Stimulated activated CD8-positive, alpha-beta memory T cell treated with anti-CD3 and anti-CD28 coated beads, Interleukin-15, amount 100 ng/mL, for 48 hours (primary cell): Measurements from ENCODE around the gene CD300LF.

ENCODE experiments used
- DNase-seq, 2 donors: peaks; one replicate each; pipeline ENCODE4 v3.0.0-alpha.2; 2020; ENCODE audit warnings: low read depth in 2 of 2

The CD300LF gene

DNA sequence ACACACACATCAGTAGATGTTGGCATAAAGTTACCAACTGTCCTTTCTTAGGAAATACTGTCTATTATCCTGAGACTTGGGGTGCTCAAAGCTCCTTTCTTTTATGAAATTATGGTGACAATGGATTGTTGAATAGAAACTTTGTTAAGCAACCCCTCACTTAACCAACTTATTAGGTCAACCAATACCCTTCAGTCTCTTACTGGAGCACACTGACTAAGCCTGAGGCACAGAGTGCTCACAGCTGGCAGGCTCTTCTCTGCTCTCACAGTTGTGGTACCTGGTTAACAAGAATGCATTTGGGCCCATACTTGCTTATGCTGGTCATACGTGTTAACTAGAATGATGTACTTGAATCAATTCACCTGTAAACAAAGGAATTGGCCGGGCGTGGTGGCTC is 24.8 kb downstream of the CD300LF start:
- DNase-seq = no peak

DNA sequence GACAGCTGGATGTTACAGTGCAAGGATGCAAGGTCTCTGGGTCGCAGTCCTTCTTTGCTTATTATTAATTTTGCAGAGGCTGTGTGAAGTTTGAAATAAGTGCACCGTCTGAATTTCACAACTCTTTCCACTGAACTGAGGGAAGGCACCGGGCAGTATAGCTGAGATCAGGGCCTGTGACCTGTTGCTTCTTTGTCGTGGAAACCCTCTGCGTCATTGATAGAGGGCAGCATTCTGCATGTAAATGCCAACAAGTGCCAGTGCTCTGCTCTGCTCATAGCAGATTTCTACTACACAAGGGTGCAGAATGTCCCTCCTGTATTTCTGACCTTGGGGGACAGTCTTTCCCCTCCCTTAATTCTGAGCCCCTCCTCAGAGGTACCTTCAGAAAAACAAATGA is 26.0 kb downstream of the CD300LF start:
- DNase-seq = no peak

DNA sequence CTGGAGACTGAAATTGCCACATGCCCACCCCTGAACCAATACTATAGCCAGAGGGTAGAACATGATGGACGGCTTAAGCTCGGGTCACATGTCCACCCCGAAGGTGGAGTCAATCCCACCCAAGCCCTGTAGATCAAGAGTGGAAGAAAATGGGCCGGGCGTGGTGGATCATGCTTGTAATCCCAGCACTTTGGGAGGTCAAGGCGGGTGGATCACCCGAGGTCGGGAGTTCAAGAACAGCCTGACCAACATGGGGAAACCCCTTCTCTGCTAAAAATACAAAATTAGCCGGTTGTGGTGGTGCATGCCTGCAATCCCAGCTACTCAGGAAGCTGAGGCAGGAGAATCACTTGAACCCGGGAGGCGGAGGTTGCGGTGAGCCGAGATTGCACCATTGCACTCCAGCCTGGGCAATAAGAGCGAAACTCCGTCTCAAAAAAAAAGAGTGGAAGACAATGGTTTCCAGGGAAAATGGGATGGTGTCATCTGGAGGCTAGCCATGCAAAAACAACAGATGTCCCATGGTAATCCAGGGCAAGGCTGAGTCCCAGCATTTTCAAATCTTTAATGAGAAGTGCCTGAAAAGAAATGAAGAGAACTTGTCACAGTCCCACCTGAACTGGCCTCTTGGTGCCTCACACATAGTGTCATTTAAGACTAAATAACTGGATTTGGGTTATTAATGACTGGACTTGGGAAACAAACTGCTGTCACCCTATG is 30.1 kb downstream of the CD300LF start:
- no peak for DNase-seq

DNA sequence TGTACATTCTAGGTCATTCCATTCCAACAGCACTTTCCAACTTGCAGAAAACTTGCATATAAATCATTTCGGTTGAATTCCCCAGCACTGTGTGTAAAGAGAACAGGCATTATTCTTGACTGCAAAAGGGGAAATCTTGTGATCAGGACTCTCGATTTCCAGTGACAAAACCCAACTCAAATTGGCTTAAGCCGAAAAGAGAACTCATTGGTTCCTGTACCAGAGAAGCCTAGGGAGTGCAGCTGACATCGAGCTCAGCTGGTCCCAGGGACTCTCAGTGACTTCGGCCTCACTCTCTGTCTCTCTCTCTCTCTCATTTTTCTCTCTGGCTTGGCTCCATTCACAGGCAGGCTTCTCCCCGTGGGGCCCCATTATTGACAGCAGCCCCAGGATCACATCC is 30.7 kb downstream of the CD300LF start:
- no peak for DNase-seq

DNA sequence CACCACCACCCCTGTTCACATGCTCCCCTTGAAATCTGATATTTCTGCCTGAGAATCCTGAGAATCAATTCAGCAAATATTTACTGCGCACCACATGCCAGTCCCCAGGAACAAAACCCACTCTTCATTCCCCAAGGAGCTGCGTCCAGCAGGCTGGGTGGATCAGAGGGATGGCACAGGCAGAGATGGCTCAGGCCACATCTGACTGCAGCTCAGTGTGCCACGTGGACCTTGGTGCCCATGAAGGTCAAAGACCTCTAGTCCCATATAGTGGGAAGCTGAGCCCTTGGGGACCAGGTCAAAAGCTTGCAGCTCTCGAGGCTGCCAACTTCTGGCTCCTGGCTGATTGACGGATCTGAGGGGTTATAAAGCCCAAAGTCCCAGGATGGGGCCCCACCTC is 31.8 kb downstream of the CD300LF start:
- no peak for DNase-seq

DNA sequence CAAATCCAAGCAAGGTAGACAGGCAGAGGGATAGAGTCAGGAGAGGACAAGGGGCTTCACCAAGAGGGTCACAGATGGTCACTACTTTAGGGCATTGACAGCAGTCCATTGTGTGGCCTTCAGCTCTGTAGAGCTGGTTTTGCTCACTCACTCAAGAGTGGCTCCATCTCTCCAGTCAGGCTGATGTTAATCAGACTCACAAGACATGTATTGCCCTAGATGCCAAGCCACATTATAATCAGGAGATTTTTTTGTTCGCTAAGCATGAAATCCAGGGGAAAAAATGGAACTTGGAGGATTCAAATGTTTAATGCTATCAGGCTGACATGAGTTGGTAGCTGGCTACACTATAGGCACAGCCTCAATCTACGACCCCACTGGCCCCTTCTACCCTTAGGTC is 32.5 kb downstream of the CD300LF start:
- DNase-seq = no peak

DNA sequence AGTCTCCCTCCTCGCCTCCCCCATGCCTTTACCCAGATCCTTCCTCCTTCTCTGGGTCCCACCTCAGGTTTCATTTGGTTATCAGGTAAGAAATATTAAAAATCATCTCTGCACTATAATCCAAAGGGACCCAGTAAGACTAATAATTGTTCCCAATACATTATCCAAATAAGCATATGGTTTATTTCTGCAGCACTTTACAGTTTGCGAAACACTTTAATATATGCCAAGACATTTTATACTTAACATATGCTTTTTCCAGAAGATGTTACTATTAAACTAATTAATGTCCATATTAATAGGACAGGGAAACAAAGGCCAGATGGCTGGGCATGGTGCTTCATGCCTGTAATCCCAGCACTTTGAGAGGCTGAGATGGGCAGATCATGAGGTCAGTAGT is 33.3 kb downstream of the CD300LF start:
- no peak for DNase-seq

DNA sequence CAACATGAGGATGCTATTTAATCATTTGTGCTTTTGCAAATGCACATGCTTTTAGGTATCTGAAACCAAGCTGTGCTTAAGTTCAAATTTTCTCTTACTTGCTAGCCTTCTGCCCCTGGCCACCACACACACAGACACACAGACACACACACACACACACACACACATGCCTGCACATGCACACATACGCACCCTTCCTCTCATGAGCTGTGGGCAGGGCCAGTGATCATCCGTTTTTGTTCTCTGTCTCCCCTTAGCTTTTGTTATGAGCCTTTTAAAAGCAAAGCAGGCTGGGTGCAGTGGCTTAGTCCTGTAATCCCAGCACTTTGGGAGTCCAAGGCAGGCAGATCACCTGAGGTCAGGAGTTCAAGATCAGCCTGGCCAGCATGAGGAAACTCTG is 34.2 kb downstream of the CD300LF start:
- no peak for DNase-seq

DNA sequence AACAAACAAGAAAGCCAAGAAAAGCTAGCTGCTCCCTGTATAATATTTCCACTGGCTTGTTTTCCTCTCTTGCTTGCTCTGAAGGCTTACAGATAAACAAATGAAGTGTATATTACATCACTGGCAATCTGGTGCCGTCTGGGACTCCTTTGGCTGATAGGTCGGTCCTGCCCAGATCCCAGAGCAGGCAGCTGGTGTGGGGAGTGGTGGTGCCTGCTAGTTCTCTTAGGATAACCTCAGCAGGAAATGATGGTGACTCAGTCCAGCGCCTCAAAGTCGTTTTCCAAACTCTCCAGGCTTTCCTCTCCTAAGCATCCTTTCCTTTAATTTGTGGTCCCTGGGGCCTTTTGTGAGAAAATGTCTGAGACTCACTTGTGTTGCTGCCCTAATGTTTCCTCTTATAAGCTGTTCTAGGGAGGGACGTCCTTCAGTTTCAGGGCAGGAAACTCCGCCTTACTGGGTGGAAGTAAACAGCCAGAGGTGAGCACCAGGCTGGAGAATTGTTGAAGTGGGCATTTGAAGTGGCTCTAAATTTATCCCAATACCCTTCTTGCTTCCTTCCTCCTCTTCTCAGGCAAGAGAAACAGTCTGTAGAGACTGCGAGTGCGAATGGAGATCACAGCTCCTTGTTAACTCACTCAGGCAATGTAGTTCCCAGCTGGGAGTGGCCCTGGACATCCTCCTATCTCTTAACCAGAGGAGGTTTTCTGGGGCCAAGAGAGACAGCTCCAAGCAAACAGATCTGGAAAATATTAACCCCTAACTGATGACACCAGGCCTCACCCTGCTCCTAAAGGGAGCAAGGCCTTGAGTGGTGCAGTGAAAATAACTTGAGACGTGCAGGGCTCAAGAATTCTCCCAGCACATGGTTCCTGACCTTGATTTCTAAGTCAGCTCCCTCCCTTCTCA is 34.9 kb downstream of the CD300LF start:
- no peak for DNase-seq

DNA sequence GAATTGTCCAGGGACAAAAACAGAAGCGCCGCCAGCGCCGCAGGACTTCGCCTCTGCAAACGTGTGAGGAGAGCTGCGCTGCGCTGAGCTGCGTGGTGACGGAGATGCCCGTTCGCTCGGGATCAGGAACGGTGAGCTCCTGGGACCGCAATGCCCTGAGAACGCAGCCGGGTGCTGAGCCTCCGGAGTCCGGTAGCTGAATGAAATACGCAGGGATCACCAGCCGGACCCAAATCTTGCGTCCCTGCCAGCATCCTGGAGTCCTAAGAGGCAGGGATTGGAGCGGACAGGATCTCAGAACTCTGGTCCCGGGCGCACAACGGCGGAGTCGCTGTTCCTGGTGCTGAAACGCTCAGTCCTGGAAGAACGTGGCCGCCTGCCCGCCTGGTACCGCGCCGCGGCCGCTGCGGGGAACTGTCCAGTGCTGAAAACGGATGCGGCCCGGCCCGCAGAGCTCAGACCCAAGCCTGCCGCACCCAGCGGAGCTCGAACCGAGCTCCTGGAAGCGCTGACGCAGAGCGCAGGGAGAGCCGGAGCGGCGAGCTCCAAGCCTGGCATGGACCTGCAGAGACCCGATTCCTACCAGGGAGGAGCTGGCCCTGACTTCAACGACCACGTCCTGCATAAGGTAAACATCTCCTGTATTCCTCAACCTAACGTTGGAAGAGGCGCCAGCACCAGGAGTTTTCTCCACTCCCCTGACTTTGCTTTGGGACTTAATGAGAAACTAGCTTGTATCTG is 41.5 kb downstream of the CD300LF start:
- peak; percentile 39 to 53 for DNase-seq

DNA sequence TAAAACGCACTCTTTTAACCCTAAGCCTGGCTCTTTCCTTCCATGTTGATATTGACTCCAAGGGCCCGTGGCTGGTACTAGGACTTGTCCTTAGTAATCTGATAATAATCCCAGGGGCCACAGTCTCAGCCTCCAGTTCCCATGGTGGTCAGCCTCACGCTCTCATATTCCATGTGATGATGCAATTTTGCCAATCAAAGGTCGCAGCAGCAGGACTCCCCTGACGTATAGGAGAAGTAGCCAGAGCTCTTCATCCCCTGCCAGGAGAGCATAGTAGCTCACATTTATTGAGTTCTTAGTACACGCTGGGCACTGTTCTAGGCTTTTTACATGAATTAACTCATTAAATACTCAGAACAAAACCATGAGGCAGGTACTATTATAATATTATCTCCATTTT is 42.4 kb downstream of the CD300LF start:
- no peak for DNase-seq

DNA sequence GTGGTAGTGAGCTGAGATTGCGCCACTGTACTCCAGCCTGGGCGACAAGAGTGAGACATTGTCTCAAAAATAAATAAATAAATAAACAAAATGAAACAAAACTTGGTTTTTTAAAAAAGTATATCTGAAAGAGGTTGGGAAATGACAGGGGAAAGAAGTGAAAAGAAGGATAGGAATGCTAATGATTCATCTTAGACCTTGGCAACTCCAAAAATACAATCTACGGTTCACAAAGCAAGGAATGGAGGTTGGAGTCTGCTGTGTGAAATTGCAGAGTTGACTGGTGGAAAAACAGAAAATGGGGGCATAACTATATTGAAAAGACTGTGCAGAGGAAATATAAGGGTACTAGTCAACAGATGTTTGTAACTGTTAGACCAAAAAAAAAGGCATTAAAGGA is 49.2 kb downstream of the CD300LF start:
- DNase-seq = no peak

DNA sequence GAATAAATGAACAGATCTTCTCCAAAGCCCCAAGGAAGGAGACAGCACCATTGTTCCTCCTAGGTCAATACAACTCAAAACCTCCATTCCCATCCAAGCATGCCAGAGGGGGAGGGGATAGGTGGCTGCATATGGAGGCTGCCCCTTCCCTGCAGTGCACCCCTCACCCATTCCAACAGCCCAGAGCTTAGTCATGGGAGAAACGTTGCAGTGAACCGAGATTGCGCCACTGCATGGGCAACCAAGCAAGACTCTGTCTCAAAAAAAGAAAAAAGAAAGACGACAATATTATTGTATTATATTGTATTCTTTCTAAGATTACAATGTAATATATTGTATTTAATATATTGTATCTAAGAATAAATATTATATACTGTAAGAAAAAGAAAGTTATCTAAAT is 52.8 kb downstream of the CD300LF start:
- no peak for DNase-seq

DNA sequence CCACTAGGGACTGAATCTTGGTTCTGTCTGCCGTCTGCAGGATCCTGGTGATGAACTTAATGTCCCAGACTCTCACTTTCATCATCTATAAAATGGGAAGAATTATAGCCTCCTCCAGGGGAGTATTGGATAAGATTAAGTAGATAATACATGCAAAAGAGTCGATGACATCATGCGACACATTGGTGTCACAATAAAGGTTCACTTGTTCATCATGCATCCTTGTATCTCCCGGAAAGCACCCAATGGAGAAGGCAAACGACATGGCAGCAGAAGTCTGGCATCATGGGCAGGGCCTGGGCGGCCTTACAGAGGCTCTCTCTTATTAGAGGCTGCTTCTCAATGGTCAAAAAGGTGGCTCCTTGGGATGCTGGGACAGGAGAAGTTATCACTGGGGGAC is 54.1 kb downstream of the CD300LF start:
- no peak for DNase-seq

DNA sequence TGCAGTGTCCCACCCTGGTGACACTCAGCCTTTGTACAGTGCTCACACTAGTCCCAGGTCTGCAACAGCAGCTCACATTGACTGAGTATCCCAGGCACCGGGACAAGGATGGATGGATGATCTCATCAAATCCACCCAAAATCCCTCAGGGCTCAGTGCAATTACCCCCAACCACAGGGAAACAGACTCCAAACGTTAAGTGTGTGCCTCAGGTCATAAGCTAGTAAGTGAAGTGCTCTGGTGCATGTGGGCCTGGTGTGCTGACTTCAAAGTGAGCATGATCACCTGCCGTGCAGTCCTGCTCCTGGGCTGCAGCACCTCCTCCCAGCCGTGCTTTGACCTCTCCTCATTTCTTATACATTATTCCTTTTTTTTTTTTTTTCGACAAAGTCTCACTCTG is 58.0 kb downstream of the CD300LF start:
- no peak for DNase-seq

DNA sequence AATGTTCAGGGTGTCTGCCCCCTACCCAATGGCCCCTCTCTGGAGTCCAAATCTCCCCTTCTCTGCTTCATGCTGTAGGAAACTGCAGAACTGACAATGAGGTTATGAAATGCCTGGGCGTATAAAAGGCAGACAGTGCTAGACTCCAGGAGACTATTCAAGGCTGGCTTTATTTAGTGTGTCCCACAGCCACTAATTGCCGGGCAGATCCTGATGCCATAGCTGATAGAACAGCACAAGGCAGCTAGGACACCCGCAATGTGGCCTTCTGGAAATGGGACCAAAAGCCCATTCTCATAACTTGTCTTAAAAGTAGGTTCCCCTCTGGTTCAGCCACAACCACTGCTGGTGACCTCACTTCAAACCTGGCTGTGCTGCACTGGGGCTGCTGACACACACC is 60.7 kb downstream of the CD300LF start:
- no peak for DNase-seq

DNA sequence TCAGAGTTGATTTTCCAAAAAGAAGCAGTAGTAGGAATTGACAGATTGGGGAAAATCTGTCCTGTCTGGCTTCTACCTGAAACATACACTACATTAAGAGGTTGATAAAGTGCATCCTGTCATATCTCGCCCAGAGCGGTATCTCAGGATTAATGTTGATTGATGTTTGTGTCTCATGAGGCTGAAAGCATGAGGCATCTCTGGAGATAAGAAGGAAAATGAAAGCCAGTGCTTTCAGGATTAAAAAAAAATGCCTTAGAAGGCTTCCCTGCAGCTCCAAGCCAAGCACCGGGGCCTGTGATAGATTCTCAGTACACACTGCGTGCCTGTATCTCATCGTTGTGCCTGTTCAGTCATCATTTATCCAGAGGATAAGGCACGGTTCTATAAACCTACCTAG is 62.8 kb downstream of the CD300LF start:
- no peak for DNase-seq

DNA sequence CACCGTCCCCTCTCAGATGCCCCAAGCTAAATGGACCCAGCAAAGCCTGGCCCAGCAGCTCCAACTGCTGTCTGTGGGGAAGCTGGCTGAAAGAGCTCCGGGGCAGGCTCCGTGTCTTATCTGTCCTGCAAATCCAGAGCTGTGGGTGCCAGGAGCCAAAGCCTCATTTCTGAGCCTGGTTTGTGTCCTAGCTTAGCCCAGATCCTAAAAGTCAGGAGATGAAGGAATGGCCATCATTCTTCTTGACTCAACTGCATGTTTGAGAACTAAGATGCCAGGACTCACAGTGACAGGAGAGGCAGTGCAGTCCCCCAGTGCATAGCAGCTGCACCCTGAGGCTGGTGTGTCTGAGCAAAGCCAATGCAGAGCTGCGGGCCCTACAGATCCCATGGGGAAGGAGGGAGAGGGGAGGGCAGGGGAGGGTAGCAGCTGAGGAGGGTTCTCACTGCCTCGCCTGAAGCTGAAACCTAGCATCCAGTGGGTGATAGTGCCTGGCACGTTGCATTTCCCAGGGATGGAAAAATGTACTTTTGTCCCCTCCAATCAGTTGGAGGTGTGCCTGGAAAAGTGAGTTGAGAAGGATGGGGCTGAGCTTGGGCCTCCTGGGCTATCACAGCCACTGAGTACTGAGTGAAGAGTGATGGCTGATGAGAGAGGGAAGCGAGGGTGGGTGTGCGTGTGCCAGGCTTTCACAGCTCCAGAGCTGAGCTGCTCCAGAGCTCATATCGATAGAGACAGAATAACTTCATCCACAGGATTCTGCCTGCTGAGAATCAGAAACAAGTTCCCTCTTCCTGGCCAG is 64.7 kb downstream of the CD300LF start:
- DNase-seq = no peak

DNA sequence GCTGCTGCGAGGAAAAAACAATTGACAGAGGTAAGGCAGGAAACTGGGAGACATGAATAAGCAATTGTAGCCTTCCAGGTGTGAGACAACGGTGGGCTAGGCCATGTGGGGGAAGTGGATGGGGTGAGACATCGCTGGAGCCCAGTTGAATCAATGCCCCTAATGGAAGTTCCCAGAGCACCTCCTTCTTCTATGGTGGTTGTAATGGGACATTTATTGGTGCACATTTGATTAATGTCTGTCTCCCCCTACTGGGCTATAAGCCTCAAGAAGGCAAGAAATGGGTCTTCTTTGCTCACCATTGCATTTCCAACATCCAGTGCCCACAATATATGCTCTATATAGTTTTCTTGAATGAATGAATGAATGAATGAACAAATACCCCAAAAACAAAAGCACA is 66.5 kb downstream of the CD300LF start:
- no peak for DNase-seq

DNA sequence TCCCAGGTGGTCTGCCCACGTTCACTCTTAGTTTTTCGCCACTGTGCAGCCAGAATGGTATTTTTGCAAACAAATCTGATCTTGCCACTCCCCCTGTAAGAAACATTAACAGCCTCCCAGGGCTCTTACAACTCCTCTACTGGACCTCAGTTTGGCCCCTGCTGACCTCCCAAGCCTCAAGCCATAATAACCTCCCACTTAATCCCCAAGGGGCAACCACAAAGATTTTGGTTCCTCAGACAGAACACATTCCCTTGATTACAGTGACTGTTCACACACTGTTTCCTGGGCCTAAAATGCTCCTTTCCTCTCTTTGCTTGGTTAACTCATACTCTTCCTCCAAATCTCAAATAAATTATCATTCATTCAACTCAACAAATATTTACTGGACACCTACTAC is 67.7 kb downstream of the CD300LF start:
- DNase-seq = no peak

DNA sequence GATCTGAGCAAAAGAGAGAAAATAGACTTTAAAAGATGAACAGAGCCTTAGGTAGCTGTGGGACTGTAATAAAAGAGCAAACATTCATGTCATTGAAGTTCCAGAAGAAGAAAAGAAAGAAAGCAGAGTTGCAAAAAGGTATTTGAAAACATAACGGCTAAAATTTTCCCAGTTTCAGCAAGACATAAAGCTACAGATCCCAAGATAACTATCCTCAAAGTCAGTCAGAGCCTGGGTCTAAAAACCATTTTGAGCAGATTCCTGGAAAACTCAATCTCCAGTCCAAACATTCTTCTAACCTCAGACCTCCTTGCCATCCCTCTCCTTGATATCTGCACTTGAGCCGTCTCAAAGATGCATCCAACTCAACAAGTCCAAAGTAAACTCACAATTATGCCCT is 68.3 kb downstream of the CD300LF start:
- DNase-seq = no peak
